ENCODE data around the gene TCHHL1. TPM values are rescaled to one million over a fixed set of nuclear protein-coding genes. Genes with fewer than 3 reads are reported as not detected.
A peak's percentile ranks its signal among the peaks of the same experiment; 100 is the strongest.

TCHHL1 gene
- total RNA-seq, 1 experiment from 2014 or later, result not detected

- no peaks in the 10 kb centered on the region; the same call in 1 of the 2 replicates for H3K27me3 ChIP-seq (ENCODE audit: insufficient read depth, low read length)
- H3K9me2 ChIP-seq (ENCODE audit: insufficient read depth), result no peaks in the 10 kb centered on the region
- CTCF ChIA-PET, result interaction anchor here (1.2 to 3.8 kb wide), 6 partner anchors 12 to 423 kb away, joined by 3 to 26 read pairs (median 13); no protein-coding TSS in a partner anchor
- no peak for DNase-seq (ENCODE audit: low read depth, low spot score)
- peak overlapping the region; percentile 89 for H3K4me2 ChIP-seq (ENCODE audit: low read length)
- peaks cover 38% of the 10 kb centered on the region for H3K79me2 ChIP-seq (ENCODE audit: insufficient read depth, low read length)
- peak overlapping the region; percentile 79 for H3K27ac ChIP-seq (ENCODE audit: low read depth, low read length)
- no peak for TF ChIP-seq POLR2A (IDR thresholded peaks at IDR 0.05; ENCODE audit: borderline replicate concordance, extremely low read depth, insufficient read depth, insufficient read length)
- no peak for TF ChIP-seq POLR2AphosphoS5 (IDR thresholded peaks at IDR 0.05; ENCODE audit: low read depth, low read length)
- no peak for TF ChIP-seq JUND (IDR thresholded peaks at IDR 0.05)
- no peak for TF ChIP-seq EZH2 (IDR thresholded peaks at IDR 0.05)
- no peak for TF ChIP-seq CBX3 (IDR thresholded peaks at IDR 0.05; ENCODE audit: low read depth)
- no peak for TF ChIP-seq EZH2phosphoT487 (IDR thresholded peaks at IDR 0.05; ENCODE audit: borderline replicate concordance)
- no peak for TF ChIP-seq ZNF274 (IDR thresholded peaks at IDR 0.05; ENCODE audit: low read depth, low read length)
- TF ChIP-seq YY1 (IDR thresholded peaks at IDR 0.05; ENCODE audit: extremely low read depth, insufficient replicate concordance, low read depth, low read length), result no peak
- TF ChIP-seq SIN3A (IDR thresholded peaks at IDR 0.05; ENCODE audit: low read depth), result no peak
- TF ChIP-seq CTCF (IDR thresholded peaks at IDR 0.05 in 2 of 3, conservative IDR thresholded peaks at IDR 0.05 in 1 of 3; ENCODE audit: borderline replicate concordance in 1 of 3, insufficient read depth in 1 of 3, low read depth in 2 of 3, low read length in 2 of 3), result no peak
- TF ChIP-seq ELF1 (IDR thresholded peaks at IDR 0.05; ENCODE audit: borderline replicate concordance, low read depth), result no peak
- no peak for TF ChIP-seq MAX (IDR thresholded peaks at IDR 0.05)
- no peak for TF ChIP-seq CEBPB (IDR thresholded peaks at IDR 0.05; ENCODE audit: low read depth)
- TF ChIP-seq TCF7L2 (IDR thresholded peaks at IDR 0.05; ENCODE audit: borderline replicate concordance, extremely low read depth, insufficient read depth, insufficient read length), result no peak
- TF ChIP-seq RAD21 (IDR thresholded peaks at IDR 0.05; ENCODE audit: low read depth), result no peak
- TF ChIP-seq FOSL1 (IDR thresholded peaks at IDR 0.05; ENCODE audit: low read depth), result no peak
- TF ChIP-seq ATF3 (IDR thresholded peaks at IDR 0.05), result no peak
- TF ChIP-seq ZFX (IDR thresholded peaks at IDR 0.05), result no peak
- TF ChIP-seq EGR1 (IDR thresholded peaks at IDR 0.05; ENCODE audit: low read depth), result no peak
- TF ChIP-seq REST (IDR thresholded peaks at IDR 0.05; ENCODE audit: low read depth), result no peak
- intact Hi-C loops (cut with micrococcal nuclease), result loop anchor here (1.0 kb wide), 1 partner anchor 13 kb away; no protein-coding TSS in a partner anchor
- no peak for ATAC-seq
- no peaks in the 10 kb centered on the region for H3K9me3 ChIP-seq (ENCODE audit: control insufficient read depth in 1 of 2, insufficient read depth in 1 of 2, low read depth in 1 of 2, low read length in 2 of 2)
- H2AFZ ChIP-seq (ENCODE audit: low read depth, low read length, poor library complexity, severe bottlenecking), result no peak overlapping the region
- peaks cover 21 to 24% of the 10 kb centered on the region in 2 experiments for H3K36me3 ChIP-seq (ENCODE audit: control insufficient read depth in 1 of 2, insufficient read depth in 2 of 2, low read length in 2 of 2)
- TSS peak; percentile 90 for BruUV-seq (replicated peaks)
- peak overlapping the region; percentile 86 for H3K9ac ChIP-seq (ENCODE audit: low read length)
- RAD21 ChIA-PET (ENCODE audit: low non-redundant PET in 1 of 2, low total read pairs in 2 of 2, uncharacterized antibody in 2 of 2, unreplicated experiment in 2 of 2), result interaction anchor here (0.6 to 0.7 kb wide), 2 partner anchors 13 to 1887 kb away, joined by 3 to 4 read pairs; partner anchors contain the start of gene GATAD2B (in 1 of the 2)
- no peaks in the 10 kb centered on the region for H4K20me1 ChIP-seq (ENCODE audit: insufficient read depth)
- peaks cover 19 to 28% of the 10 kb centered on the region in 2 experiments for H3K4me1 ChIP-seq (ENCODE audit: control insufficient read depth in 1 of 2, insufficient read depth in 2 of 2, low read length in 2 of 2)
- POLR2A ChIA-PET, result interaction anchor here (0.7 to 2.1 kb wide), 3 partner anchors 12 to 716 kb away, joined by 3 to 35 read pairs (median 7); no protein-coding TSS in a partner anchor
- H3K4me3 ChIP-seq (replicated peaks in 1 of 2; ENCODE audit: low read depth in 1 of 2, low read length in 2 of 2), result peak overlapping the region; percentile 64 to 70
These were observed 53.2 kb downstream of the TCHHL1 start for GRCh38 chr1:152035539-152036266.

Measured in HCT116 (cell line).